ENCODE measurements around the gene TSSC4. TPM values are rescaled to one million over a fixed set of nuclear protein-coding genes. Genes with fewer than 3 reads are reported as not detected.

TSSC4 gene
- total and polyA plus RNA-seq, 2 of the 13 experiments (the other 11 are each of a cell fraction or from before 2014, with no cell fraction given), result 16.2 to 58.6 TPM

DNA sequence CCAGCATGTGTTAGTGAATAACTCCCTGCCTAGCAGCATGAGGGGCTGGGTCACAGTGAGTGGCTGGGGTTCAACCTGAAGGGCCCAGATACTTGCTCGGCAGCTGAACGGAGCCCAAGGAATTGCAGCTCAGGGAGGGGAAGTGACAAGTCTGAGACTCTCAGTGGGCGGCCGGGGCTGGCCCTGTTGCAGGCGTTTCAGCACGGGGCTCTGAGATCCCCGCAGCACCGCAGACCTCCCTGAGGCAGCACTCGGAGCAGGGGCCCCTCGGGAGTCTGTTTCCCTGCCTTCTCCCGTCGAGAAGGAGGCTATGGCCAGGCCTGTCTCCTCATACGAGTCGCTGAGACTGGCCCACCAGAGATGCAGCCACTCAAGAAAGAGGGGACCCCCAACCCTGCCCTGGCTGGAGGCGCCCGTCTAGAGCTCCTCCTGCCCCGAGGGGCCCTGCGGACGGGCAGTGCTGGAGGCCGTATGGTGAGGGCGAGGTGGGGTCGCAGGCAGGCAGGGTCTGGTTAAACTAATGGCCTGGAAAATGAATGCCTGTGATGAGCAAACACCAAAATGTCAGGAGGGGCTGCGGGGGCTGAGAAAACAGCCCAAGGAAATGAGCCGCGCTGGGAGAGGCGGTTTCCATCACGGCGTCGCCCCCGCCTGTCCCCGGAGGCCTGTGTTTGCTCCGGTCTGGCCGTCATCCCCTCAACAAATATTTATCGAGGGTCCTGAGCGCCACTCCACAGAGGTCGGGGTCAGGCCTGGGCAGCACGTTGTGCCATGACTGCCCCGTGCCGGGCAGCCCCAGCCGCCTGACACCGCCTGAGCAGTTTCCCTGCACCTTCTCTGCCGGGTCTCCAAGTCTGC is 9.3 kb downstream of the TSSC4 start (continued):
- TF ChIP-seq ZXDC (CRISPR knock-in tag; IDR thresholded peaks at IDR 0.05), result 0 out of 2 replicates have a peak, but pooled peaks have one; percentile 27
- TF ChIP-seq ZKSCAN5 (CRISPR knock-in tag; IDR thresholded peaks at IDR 0.05), result no peak
- TF ChIP-seq ZNF230 (CRISPR knock-in tag; IDR thresholded peaks at IDR 0.05), result no peak
- TF ChIP-seq ZNF24 (IDR thresholded peaks at IDR 0.05), result no peak
- 0 out of 2 replicates have a peak, but pooled peaks have one; percentile 36 for TF ChIP-seq ZNF274 (CRISPR knock-in tag; IDR thresholded peaks at IDR 0.05)
- TF ChIP-seq FOSL1 (CRISPR knock-in tag; IDR thresholded peaks at IDR 0.05; ENCODE audit: borderline replicate concordance), result no peak
- TF ChIP-seq ZNF772 (CRISPR knock-in tag; IDR thresholded peaks at IDR 0.05), result no peak
- peak; percentile 45 for TF ChIP-seq RBFOX2 (IDR thresholded peaks at IDR 0.05; ENCODE audit: low read depth, low read length)
- no peak for TF ChIP-seq THAP8 (CRISPR knock-in tag; IDR thresholded peaks at IDR 0.05; ENCODE audit: borderline replicate concordance)
- TF ChIP-seq REL (CRISPR knock-in tag; conservative IDR thresholded peaks at IDR 0.05), result no peak
- no peak for TF ChIP-seq TERF1 (CRISPR knock-in tag; IDR thresholded peaks at IDR 0.05)
- TF ChIP-seq, protein P1, sequence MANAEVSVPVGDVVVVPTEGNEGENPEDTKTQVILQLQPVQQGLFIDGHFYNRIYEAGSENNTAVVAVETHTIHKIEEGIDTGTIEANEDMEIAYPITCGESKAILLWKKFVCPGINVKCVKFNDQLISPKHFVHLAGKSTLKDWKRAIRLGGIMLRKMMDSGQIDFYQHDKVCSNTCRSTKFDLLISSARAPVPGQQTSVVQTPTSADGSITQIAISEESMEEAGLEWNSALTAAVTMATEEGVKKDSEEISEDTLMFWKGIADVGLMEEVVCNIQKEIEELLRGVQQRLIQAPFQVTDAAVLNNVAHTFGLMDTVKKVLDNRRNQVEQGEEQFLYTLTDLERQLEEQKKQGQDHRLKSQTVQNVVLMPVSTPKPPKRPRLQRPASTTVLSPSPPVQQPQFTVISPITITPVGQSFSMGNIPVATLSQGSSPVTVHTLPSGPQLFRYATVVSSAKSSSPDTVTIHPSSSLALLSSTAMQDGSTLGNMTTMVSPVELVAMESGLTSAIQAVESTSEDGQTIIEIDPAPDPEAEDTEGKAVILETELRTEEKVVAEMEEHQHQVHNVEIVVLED (CRISPR knock-in tag; IDR thresholded peaks at IDR 0.05; ENCODE audit: borderline replicate concordance), result peak; percentile 56; the same call in 1 of the 2 replicates
- TF ChIP-seq FLYWCH1 (CRISPR knock-in tag; IDR thresholded peaks at IDR 0.05), result no peak
- no peak for TF ChIP-seq KLF15 (CRISPR knock-in tag; IDR thresholded peaks at IDR 0.05; ENCODE audit: borderline replicate concordance)
- TF ChIP-seq RXRB (CRISPR knock-in tag; IDR thresholded peaks at IDR 0.05; ENCODE audit: borderline replicate concordance), result peak; percentile 80; the same call in 1 of the 2 replicates
- TF ChIP-seq, protein P2, sequence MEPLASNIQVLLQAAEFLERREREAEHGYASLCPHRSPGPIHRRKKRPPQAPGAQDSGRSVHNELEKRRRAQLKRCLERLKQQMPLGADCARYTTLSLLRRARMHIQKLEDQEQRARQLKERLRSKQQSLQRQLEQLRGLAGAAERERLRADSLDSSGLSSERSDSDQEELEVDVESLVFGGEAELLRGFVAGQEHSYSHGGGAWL (CRISPR knock-in tag; IDR thresholded peaks at IDR 0.05), result peak; percentile 34; the same call in 1 of the 2 replicates
- no peak for TF ChIP-seq MIER3 (CRISPR knock-in tag; IDR thresholded peaks at IDR 0.05; ENCODE audit: borderline replicate concordance)
- no peak for TF ChIP-seq HES4 (CRISPR knock-in tag; IDR thresholded peaks at IDR 0.05; ENCODE audit: borderline replicate concordance)
- no peak for TF ChIP-seq NPAS2 (CRISPR knock-in tag; IDR thresholded peaks at IDR 0.05; ENCODE audit: borderline replicate concordance)
- no peak for TF ChIP-seq POLR2A (IDR thresholded peaks at IDR 0.05; ENCODE audit: insufficient read depth in 1 of 2, low read depth in 2 of 2, low read length in 2 of 2)
- TF ChIP-seq HHEX (CRISPR knock-in tag; IDR thresholded peaks at IDR 0.05), result no peak
- peak; percentile 41; the same call in 1 of the 2 replicates for TF ChIP-seq ZFP37 (CRISPR knock-in tag; IDR thresholded peaks at IDR 0.05; ENCODE audit: borderline replicate concordance)

All from HepG2 (cell line).